T-helper 1 cell treated with Interleukin-12 subunit alpha and Interleukin-12 subunit beta and Interleukin-4 antibody, amounts not matched to agents 30 μg/mL and 1 μg/mL, for 36 hours (primary cell): ENCODE measurements around the gene TBX22.
"Not testable (repeated sequence)": the region's sequence is repeated elsewhere in the genome, so short reads cannot be mapped to it uniquely, and the experiment has no call there.

Experiments
- H3K27ac Mint-ChIP-seq: one replicate; pipeline ENCODE4 v1.8.0; 2021; ENCODE audit warnings: mild to moderate bottlenecking, mixed read lengths
- H3K27me3 Mint-ChIP-seq: one replicate; pipeline ENCODE4 v1.8.0; 2021; ENCODE audit warnings: low read depth, mixed read lengths
- H3K36me3 Mint-ChIP-seq: one replicate; pipeline ENCODE4 v1.8.0; 2021; ENCODE audit warnings: low read depth, mixed read lengths
- H3K4me1 Mint-ChIP-seq: one replicate; pipeline ENCODE4 v1.8.0; 2021; ENCODE audit warnings: low read depth, mixed read lengths
- H3K4me3 Mint-ChIP-seq: one replicate; pipeline ENCODE4 v1.8.0; 2021; ENCODE audit warnings: mild to moderate bottlenecking, moderate library complexity, mixed read lengths
- H3K9me3 Mint-ChIP-seq: one replicate; pipeline ENCODE4 v1.8.0; 2021; ENCODE audit warnings: mixed read lengths

TBX22 gene

GRCh38 chrX:80014141-80014940 is at the start of gene TBX22:
Gene TBX22, plus strand, starts transcription at chrX:80014753. Its CDS starts 7,517 bp downstream, at chrX:80022270.
- Mint-ChIP-seq H3K27me3 (no peaks in the 10 kb centered on the region), H3K4me3 (no peak within 1 kb of the TSS), H3K4me1 (no peaks in the 10 kb centered on the region), H3K36me3 (no peaks in the 10 kb centered on the region), H3K9me3 (no peaks in the 10 kb centered on the region), H3K27ac (no peak within 1 kb of the TSS)

GRCh38 chrX:79975605-79976004 is 38.9 kb upstream of the TBX22 start:
- H3K36me3 Mint-ChIP-seq: no peaks in the 10 kb centered on the region
- no peaks in the 10 kb centered on the region for H3K4me1 Mint-ChIP-seq
- H3K27ac Mint-ChIP-seq: no peak overlapping the region
- H3K4me3 Mint-ChIP-seq: no peak overlapping the region
- no peaks in the 10 kb centered on the region for H3K27me3 Mint-ChIP-seq
- peaks cover 7% of the 10 kb centered on the region for H3K9me3 Mint-ChIP-seq

GRCh38 chrX:80004458-80004857 is 10.1 kb upstream of the TBX22 start:
- no peaks in the 10 kb centered on the region for H3K9me3 Mint-ChIP-seq
- no peaks in the 10 kb centered on the region for H3K4me1 Mint-ChIP-seq
- H3K27ac Mint-ChIP-seq: no peak overlapping the region
- no peaks in the 10 kb centered on the region for H3K36me3 Mint-ChIP-seq
- no peak overlapping the region for H3K4me3 Mint-ChIP-seq
- no peaks in the 10 kb centered on the region for H3K27me3 Mint-ChIP-seq

- no peak overlapping the region for H3K4me3 Mint-ChIP-seq
- H3K4me1 Mint-ChIP-seq: no peaks in the 10 kb centered on the region
- no peaks in the 10 kb centered on the region for H3K36me3 Mint-ChIP-seq
- H3K9me3 Mint-ChIP-seq: no peaks in the 10 kb centered on the region
- no peaks in the 10 kb centered on the region for H3K27me3 Mint-ChIP-seq
- H3K27ac Mint-ChIP-seq: no peak overlapping the region
These were observed 3.0 kb upstream of the TBX22 start for GRCh38 chrX:80011522-80011921.

DNA sequence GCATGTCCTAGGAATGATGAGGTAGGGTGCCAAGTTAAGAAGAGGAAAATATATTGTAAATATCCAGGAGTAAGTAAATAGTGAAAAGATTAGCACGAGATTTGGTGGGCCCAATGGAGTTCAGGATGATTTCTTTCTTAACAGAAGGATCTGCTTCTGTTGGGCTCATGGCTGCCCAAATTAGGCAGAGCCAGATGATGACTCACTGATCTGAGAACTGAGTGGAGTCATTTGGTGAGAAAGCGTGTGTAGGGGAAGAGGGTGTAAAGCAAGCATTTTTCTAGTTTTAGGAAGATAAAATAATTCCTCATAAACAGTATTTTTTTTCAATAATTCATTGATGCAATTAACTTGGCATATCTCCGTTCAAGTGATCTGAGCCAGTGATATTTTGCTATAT is 1.6 kb downstream of the TBX22 start:
- Mint-ChIP-seq H3K27me3 (no peaks in the 10 kb centered on the region), H3K36me3 (no peaks in the 10 kb centered on the region), H3K4me3 (no peak overlapping the region), H3K4me1 (no peaks in the 10 kb centered on the region), H3K9me3 (no peaks in the 10 kb centered on the region), H3K27ac (no peak overlapping the region)

- H3K36me3 Mint-ChIP-seq: no peaks in the 10 kb centered on the region
- H3K9me3 Mint-ChIP-seq: no peaks in the 10 kb centered on the region
- no peaks in the 10 kb centered on the region for H3K4me1 Mint-ChIP-seq
- H3K4me3 Mint-ChIP-seq: no peak overlapping the region
- no peak overlapping the region for H3K27ac Mint-ChIP-seq
- H3K27me3 Mint-ChIP-seq: peaks cover 11% of the 10 kb centered on the region
These were observed 7.1 kb downstream of the TBX22 start for GRCh38 chrX:80021621-80022020.

DNA sequence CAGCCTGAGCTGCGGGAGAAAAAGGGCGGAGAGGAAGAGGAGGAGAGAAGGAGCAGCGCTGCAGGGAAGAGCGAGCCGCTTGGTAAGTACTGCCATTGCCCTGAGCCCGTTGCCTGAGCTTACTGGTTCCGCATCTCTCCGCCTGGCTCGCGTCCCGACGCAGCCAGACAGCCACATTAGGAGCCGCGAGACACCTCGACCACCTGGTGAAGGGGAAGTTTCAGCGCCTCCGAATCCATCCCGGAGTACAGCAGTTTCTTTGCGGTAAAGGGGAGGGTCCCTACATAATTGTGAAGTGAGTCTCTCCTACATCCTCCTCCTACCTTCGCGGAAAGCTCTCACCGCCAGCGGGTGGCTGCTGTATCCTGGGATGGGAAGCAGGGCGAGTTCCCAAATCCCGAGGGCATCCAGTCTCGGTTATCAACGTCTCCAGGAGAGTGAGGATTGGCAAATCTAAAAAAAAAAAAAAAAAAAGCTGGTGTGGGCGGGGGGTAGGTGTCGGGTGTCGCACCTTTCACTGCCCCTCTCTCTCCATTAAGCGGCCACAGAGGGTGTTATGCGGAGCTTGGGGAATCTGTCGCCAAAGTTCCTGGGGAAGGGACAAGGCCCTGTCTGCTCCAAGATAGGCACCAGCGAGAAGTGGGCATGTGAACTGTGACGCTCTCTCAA is 7.9 kb downstream of the TBX22 start:
- no peaks in the 10 kb centered on the region for H3K4me1 Mint-ChIP-seq
- no peak overlapping the region for H3K27ac Mint-ChIP-seq
- H3K4me3 Mint-ChIP-seq: no peak overlapping the region
- peaks cover 11% of the 10 kb centered on the region for H3K27me3 Mint-ChIP-seq
- no peaks in the 10 kb centered on the region for H3K9me3 Mint-ChIP-seq
- no peaks in the 10 kb centered on the region for H3K36me3 Mint-ChIP-seq

GRCh38 chrX:80026116-80026515 is 11.6 kb downstream of the TBX22 start:
- Mint-ChIP-seq H3K27ac (no peak overlapping the region), H3K4me3 (no peak overlapping the region), H3K36me3 (no peaks in the 10 kb centered on the region), H3K4me1 (no peaks in the 10 kb centered on the region), H3K9me3 (no peaks in the 10 kb centered on the region), H3K27me3 (peaks cover 11% of the 10 kb centered on the region)

DNA sequence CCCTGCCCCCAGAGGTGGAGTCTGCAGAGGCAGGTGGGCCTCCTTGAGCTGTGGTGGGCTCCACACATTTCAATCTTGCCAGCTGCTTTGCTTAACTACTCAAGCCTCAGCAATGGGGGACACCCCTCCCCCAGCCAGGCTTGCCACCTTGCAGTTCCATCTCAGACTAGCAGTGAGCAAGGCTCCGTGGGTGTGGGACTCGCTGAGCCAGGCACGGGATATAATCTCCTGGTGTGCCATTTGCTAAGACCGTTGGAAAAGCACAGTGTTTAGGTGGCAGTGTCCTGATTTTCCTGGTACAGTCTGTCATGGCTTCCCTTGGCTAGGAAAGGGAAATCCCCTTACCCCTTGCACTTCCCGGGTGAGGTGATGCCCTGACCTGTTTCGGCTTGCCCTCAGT is 51.6 kb downstream of the TBX22 start:
- H3K27ac Mint-ChIP-seq, H3K27me3 Mint-ChIP-seq, H3K36me3 Mint-ChIP-seq, H3K4me3 Mint-ChIP-seq, H3K4me1 Mint-ChIP-seq: not testable (repeated sequence)
- peaks cover 38% of the 10 kb centered on the region for H3K9me3 Mint-ChIP-seq

DNA sequence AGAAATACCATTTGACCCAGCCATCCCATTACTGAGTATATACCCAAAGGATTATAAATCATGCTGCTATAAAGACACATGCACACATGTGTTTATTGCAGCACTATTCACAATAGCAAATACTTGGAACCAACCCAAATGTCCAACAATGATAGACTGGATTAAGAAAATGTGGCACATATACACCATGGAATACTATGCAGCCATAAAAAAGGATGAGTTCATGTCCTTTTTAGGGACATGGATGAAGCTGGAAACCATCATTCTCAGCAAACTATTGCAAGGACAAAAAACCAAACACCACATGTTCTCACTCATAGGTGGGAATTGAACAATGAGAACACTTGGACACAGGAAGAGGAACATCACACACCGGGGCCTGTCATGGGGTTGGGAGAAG is 61.1 kb downstream of the TBX22 start:
- not testable (repeated sequence) for H3K36me3 Mint-ChIP-seq, H3K4me3 Mint-ChIP-seq, H3K9me3 Mint-ChIP-seq, H3K27ac Mint-ChIP-seq, H3K4me1 Mint-ChIP-seq, H3K27me3 Mint-ChIP-seq
